ENCODE results near the gene APOH. TPM values are rescaled to one million over a fixed set of nuclear protein-coding genes. Genes with fewer than 3 reads are reported as not detected.

Gene APOH
- total RNA-seq, 1 donor from 2014 or later: not detected

- no peaks in the 10 kb centered on the region for H3K9me3 ChIP-seq
- H3K4me3 ChIP-seq: no peak overlapping the region
- DNase-seq (ENCODE audit: extremely low spot score in 2 of 2): no peak
- H3K27ac ChIP-seq: no peak overlapping the region
- intact Hi-C loops (cut with DNase I): no loop called here
- no peaks in the 10 kb centered on the region for H3K4me1 ChIP-seq
- no peak for TF ChIP-seq CTCF (IDR thresholded peaks at IDR 0.05)
- no peak for TF ChIP-seq POLR2AphosphoS5 (IDR thresholded peaks at IDR 0.05; ENCODE audit: insufficient read depth in 1 of 2, low read depth in 1 of 2)
- TF ChIP-seq POLR2A (IDR thresholded peaks at IDR 0.05): no peak
- H3K36me3 ChIP-seq: no peaks in the 10 kb centered on the region
- H3K27me3 ChIP-seq: no peaks in the 10 kb centered on the region
Observed at GRCh38 chr17:66203274-66204015, 25.8 kb downstream of the APOH start.

- no peak overlapping the region for H3K4me3 ChIP-seq
- no peaks in the 10 kb centered on the region for H3K9me3 ChIP-seq
- H3K4me1 ChIP-seq: no peaks in the 10 kb centered on the region
- no peaks in the 10 kb centered on the region for H3K27me3 ChIP-seq
- H3K27ac ChIP-seq: no peak overlapping the region
- TF ChIP-seq POLR2AphosphoS5 (IDR thresholded peaks at IDR 0.05; ENCODE audit: insufficient read depth in 1 of 2, low read depth in 1 of 2) (no peak), CTCF (IDR thresholded peaks at IDR 0.05) (peak in 1 of 3 experiments; percentile 50)
- intact Hi-C loops (cut with DNase I): no loop called here
- no peaks in the 10 kb centered on the region for H3K36me3 ChIP-seq
- DNase-seq (ENCODE audit: extremely low spot score in 2 of 2): no peak
Observed at GRCh38 chr17:66200685-66201092, 28.5 kb downstream of the APOH start.

DNA sequence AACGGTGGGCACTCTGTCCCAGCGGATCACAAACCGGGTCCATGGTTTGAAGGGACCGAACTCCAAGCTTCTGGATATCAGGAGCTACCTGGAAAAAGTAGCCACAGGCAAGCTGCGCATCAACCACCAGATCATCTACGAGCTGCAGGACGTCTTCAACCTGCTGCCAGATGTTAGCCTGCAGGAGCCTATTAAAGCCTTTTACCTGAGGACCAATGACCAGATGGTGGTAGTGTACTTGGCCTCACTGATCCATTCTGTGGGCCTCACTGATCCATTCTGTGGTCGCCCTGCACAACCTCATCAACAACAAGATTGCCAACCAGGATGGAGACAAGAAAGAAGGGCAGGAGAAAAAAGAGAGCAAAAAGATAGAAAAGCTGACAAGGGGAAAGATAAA, 31.0 kb downstream of the APOH start:
- Histone ChIP-seq H3K27ac (no peak overlapping the region), H3K4me3 (no peak overlapping the region), H3K36me3 (no peaks in the 10 kb centered on the region), H3K9me3 (no peaks in the 10 kb centered on the region), H3K27me3 (no peaks in the 10 kb centered on the region), H3K4me1 (no peaks in the 10 kb centered on the region)
- DNase-seq (ENCODE audit: extremely low spot score in 2 of 2): no peak
- intact Hi-C loops (cut with DNase I): no loop called here
- TF ChIP-seq POLR2A (IDR thresholded peaks at IDR 0.05) (no peak), CTCF (IDR thresholded peaks at IDR 0.05) (no peak)

- intact Hi-C loops (cut with DNase I): no loop called here
- peak overlapping the region; percentile 82 for H3K27ac ChIP-seq
Observed at GRCh38 chr17:66192378-66192687, 36.9 kb downstream of the APOH start.

More at GRCh38 chr17:66192378-66192687, 36.9 kb downstream of the APOH start:
- peak overlapping the region; percentile 66 to 84 for H3K4me3 ChIP-seq
- no peak for DNase-seq (ENCODE audit: extremely low spot score in 2 of 2)
- no peaks in the 10 kb centered on the region for H3K9me3 ChIP-seq
- no peaks in the 10 kb centered on the region for H3K36me3 ChIP-seq
- H3K4me1 ChIP-seq: peaks cover 26% of the 10 kb centered on the region
- TF ChIP-seq POLR2AphosphoS5 (IDR thresholded peaks at IDR 0.05; ENCODE audit: insufficient read depth in 1 of 2, low read depth in 1 of 2) (no peak), CTCF (IDR thresholded peaks at IDR 0.05) (no peak), POLR2A (IDR thresholded peaks at IDR 0.05) (no peak)
- H3K27me3 ChIP-seq: no peaks in the 10 kb centered on the region

All from vagina (tissue), 2 donors.